Stimulated activated CD4-positive, alpha-beta T cell treated with anti-CD3 and anti-CD28 coated beads, Interleukin-1b, Interleukin-23, amount 100 ng/mL, for 24 hours (primary cell): ENCODE results near the gene GPR183.

Source experiments
- DNase-seq, 4 experiments: peaks; one replicate each; pipeline ENCODE4 v3.0.0-alpha.2; 2020; ENCODE audit warnings: low read depth in 4 of 4, low spot score in 1 of 4

GPR183 gene

DNA sequence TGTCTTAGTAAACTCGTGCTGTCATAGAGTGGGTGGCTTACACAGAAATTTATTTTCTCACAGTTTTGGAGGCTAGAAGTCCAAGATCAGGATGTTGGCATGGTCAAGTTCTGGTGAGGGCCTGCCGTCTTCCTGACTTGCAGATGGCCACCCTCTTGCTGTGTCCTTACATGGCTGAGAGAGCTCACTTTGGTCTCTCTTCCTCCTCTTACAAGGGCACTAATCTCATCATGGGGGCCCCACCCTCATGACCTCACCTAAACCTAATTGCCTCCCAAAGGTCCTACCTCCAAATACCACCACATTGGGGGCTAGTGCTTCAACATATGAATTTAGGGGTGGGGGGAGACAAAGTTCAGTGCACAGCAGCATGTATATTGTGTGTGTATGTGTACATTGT is 34.7 kb downstream of the GPR183 start:
- no peak for DNase-seq

DNA sequence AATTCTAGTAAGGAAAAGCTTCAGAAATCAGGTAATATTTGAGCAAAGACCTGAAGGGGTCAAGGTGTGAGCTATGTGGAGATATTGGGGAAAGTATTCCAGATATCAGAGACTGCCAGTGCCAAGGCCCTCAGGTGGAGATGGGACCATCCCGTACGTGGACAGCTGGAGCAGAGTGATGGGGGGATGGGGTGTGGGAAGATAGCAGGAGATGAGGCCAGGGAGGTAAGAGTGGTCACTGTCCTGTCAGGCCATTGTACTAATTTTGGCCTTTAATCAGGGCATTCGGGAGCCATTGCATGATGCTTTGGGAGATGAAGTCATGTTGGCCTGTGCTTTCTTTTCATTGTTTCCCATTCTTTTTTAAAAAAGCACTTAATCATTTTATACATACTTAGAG is 36.0 kb downstream of the GPR183 start:
- DNase-seq, result no peak

DNA sequence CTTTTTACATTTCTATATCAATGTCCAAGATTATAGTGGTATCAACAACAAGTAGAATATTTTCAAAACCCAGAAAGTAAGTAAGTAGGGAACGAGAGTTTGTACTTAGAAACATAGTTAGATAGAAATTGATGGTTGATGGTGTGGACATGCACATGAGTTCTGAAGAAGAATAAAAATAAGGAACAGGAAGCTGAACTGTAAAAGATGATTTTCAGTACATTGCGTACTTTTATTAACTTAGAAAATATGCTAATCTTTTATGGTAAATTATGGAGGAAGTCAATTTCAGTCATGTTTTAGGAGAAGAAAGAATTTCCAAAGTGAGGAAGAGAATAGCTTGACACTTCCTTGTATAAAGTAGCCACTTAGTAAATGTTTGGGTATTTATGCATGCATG is 36.7 kb downstream of the GPR183 start:
- no peak for DNase-seq

DNA sequence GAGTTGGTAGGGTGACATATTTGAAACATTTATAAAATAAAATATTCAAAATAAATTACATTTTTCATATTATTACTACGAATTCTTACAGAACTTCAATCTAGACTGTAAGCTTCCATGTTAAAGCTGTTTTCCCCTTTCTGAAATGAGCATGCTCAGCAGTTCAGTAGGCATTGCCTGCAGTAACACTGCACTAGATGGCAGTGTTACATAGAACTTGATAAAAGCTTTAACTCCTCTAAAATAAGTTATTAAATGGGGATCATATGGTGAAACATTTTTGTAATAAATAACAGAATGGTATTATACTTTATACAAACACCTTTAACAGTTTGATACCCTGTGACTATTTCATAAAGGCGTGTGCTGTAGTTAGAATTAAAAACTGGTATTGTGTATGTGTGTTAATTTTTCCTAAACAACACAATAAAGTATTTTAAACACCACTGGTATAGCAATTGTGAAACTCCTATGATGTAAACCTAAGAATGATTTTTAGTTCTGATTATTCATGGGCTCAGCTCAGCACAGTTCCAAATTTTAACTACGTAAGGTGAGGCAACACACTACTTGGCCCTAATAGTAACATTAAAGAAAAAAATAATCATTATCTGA is 37.5 kb downstream of the GPR183 start:
- no peak for DNase-seq

DNA sequence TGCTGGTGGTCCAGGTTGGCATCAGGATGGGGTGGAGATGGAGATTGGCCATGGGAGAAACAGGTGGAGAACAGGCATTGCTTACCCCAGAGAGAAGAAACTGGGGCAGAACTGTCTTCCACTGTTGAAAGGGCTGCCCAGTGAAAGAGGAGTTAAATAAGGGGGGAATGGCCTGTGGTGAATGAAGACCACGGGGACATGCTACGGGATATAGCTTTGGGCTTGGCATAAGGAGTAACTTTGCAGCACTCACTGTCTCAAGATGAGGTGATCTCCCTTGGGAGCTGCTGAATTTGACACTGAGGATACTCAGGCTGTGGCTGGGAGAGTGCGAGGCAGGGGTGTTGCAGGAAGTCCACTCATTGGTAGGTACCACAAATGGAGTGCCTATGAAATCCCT is 38.4 kb downstream of the GPR183 start:
- no peak for DNase-seq

DNA sequence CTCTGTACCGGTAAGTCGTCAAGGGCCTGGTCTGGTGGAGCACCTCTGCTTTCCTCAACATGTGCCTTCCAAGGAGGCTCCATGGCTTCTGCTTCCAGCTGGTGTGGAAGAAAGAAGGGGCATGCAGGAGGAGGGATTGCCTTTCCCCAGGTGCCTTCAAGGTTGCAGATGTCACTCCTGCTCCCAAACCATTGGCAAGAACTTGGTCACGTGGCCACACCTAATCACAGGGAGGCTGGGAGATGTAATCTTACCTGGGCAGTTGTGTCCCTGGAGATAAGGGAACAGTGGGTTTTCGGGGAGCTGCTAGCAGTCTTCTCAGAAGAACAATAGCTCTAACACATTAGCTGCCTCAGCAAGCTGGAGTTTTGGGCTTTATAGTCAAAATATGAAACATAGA is 39.3 kb downstream of the GPR183 start:
- no peak for DNase-seq

DNA sequence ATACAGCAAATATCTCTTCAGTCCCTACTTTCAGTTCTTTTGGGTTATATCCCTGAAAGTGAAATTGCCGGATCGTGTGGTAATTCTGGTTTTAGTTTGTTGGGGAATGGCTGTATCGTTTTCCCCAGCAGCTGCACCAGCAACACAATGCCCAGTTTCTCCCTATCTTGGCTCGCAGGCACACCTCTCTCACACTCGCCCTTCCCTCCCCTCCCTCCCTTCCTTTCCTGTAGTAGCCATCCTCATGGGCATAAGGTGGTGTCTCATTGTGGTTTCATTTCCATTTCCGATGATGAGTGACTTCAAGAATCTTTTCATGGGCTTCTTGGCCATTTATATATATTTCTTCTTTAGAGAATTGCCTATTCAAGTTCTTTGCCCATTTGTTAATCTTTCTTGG is 40.4 kb downstream of the GPR183 start:
- DNase-seq, result no peak

DNA sequence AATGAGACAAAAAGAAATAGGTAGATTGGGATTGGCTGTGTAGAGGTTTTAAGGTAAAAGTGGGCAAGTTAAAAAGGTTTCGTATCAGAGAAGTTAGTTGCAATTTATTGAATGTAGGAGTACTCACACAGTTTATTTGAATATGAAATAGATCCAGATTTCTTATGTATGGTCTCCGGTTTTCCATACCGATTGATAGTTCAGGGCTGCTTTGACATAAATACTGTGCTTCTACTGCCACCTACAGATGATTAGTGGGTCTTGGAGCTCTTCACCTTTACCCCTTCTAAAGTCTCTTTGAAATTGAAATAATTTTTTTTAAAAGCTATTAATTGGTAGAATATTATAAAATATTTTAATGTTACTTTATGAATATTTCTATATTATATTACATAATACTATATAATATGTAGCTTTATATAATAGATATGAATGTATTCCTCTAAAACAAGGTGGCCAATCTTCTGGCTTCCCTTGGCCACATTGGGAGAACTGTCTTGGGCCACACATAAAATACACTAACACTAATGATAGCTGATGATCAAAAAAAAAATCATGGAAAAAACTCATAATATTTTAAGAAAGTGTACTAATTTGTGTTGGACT is 41.3 kb downstream of the GPR183 start:
- DNase-seq, result no peak

DNA sequence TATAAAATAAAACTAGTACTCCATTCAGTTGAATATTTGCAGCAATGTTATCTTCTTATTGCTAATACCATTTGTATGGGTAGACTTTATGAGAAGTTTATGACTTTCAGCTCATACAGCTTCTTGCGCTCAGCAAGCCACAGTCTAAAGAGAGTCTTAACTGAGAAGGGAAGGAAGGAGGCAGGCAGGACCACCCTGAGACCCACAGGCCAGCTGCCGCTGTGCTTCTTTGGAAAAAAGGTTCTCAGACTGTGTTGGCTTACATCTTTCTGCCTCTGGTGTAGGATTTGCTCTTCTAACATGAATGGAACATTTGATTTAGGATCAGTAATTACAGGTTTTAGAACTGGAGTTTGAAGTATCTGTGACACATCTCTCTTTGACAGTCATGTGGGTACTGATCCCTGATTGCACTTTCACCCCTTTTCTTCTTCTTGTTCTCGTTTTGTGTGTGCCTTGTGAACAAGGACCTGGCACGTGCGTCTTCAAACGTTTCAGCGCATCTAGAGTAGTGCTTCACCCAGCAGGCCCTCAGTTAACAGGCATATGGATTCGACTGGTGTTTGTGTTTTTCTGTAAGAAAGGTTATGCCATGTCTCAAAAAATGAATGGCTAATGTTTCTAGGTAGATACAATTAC is 41.9 kb downstream of the GPR183 start:
- DNase-seq, result peak in 2 of 4 experiments; percentile 30 to 64

DNA sequence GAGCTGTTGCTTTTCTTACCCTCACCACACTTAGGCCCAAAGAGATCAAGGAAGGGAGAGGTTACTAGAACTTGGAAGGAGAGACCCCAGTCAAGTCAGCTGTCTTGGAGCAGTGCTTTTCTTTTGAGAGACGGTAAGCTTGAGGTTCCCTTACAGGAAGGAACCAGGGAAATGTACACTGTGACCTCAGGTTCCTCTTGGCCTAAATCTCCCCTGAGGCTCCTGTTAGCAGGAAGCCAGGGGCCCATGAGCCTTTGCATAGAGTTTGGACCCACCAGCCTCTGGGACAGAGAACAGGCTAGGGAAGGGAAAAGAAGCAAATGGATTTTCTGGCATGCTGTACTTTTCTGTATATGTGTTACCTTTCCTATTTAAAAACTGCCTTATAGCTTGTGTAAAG is 43.1 kb downstream of the GPR183 start:
- DNase-seq, result no peak

DNA sequence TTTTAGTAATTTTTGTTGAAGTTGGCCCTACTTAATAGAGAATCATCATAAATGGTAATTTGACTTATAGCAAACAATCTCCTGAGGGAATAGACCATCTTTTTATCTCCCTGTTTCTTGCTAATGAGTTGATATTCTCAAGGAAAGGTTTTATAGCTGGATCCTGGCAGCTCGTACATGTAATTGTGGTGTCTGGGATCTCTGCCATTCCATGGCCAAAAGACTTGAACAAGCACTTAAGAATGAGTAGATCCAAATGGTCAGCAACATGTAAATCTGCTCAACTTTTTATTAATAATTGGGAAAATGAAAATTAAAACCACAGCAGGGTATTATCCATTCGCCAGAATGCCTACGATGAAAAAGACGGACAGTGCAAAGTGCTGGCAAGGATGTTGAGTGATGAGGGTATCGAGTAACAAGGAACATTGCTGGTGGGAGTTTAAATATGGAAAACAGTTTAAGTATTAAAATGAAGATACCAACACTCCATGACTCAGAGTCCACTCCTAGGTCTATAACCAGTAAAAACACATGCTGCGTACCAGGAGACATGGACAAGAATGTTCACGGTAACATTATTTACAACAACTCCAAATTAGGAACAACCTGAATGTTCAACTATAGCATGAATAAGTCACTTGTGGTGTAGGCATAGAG is 43.9 kb downstream of the GPR183 start:
- no peak for DNase-seq

DNA sequence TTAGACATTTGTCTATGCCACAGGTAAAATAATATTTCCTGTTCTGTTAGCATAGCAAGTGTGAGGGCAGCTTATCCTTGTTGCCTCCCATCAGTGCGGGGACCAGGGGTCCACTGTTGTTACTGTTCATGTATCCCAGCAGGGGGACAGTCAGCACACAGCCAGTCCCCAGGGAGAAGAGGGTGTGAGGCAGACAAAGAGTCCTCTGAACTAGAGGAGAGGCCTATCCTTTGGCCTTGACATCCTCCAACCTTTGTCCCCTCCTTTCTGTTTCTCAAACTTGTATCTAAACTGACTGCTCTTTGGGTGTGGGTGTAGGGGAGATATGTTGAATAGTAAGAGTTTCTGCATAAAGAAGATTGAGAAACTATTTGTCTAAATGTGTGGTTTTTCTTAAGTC is 46.1 kb downstream of the GPR183 start:
- DNase-seq, result no peak

DNA sequence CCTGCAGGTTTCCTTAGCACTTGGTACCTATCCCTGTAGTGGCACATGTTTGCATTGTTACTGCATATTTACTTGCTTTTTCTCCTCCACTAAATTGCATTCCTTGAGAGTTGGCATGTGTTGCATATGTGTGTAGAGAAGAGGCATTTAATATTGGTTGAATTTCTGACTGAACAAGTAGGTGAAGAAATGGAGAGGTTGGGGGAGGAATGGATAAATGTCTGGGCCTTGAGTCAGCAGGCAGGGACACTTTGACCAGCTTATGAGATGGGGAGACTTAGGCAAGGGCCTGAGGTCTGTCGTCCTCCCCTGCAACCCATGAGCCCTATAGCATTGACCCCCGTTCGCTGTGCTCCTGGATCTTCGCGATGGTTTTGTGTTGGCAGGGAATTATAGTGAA is 47.0 kb downstream of the GPR183 start:
- no peak for DNase-seq

DNA sequence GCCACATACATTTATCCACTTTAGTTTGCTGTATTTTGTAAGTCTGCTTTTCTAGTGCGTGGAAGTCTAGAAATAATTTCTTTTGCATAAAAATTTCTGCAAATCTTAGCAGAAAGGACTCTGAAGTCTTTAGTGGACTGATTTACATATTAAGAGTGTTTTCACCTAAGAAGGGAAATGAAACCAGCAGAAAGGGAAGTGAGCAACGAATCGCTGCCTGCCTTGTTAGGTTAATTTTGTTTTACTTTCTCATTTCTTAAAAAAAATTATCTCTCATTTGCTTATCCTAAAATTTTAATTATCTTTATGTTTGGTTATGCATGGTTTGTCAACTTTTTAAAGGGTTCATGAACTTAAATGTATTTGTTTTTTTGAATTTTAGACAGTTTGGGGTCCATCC is 48.3 kb downstream of the GPR183 start:
- no peak for DNase-seq

DNA sequence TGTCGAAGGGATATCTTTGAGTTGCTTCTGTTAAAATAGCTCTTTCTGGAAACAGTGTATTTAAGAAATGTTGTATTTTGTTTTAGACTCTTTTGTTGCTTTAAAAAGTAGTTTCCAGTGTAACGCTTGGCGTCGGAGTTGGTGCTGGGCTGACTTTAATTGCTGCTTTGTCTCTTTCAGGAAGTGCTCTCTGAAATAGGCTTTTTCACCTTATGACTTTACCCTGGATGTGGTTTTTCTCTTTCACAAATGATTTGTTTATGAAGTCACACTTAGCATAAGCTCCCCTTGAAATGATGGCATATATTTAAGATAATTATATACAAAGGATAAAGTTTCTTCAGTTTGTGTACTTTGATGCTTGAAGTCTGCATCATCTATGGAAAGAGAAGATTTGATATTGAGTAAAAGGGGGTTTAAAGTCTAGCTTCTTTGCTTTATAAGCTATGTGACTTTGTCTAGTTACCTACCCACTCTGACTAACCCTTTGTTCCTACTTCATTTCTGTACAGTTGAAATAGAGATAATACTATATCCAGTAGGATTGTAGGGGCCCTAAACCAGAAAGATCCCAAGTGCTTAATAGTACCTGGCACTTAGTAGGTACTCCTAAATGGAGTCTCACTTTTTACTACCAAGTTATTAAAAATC is 48.9 kb downstream of the GPR183 start, which contains the start of gene GPR18:
Gene GPR18 (minus strand): TSS at position 170 of the 651 bp plus-strand sequence. CDS start 2,507 bp downstream, outside the sequence.
- DNase-seq, result peak in 1 of 4 experiments; percentile 14

DNA sequence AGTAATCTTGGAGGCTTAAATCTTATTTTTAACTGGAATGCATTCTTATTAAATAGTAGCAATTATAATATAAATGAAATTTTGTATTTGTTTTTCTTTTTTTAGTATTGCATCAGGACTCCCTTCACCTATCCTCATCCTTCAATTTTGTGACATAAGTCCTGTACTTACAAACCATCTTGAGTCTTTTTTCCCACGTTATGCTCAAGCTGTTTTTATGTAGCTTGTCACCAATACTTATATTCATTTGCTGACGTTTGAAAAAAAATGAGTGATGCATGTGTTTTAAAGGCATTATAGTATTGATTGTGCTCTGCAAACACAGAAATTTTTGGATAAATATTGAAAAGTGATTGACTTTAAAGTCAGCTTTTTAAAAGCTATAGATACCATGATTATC is 49.9 kb downstream of the GPR183 start:
- DNase-seq, result no peak

DNA sequence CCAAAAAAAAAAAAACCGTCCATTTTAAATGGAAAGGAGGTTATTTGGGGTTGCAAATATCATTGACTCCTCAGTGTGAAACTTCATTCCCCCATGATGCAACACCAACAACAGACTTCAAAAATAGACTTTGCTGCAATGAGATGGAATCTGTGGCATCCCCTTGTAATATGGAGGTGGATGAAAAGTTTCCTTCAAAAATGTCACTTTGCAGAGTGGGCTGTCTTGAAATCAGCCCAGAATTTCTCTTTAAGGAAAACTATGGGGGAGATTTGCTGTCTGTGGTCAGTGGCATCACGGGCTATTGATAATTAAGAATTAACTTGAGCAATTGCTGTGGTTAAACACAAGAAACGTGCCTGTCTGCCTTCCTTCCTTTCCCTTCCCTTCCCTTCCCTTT is 50.5 kb downstream of the GPR183 start:
- DNase-seq, result no peak

DNA sequence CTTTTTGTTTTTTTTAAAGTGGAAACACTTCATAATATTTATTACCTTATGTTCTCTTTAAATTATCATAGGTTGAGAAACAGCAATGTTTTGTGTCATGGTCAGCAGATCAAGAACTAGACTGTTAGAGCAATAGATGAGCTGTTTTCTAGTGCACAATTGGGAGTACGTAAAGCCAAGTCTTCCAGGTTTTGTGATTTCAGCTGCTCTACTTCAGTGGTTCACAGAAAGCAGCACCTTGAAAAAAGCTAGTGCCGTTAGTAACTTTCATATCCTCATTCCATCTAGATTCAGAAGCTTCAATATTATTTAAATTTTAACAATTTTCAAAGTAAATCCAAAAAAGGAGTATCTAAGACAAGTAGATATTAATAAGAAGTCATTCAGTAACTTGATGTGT is 50.9 kb downstream of the GPR183 start:
- DNase-seq, result no peak

DNA sequence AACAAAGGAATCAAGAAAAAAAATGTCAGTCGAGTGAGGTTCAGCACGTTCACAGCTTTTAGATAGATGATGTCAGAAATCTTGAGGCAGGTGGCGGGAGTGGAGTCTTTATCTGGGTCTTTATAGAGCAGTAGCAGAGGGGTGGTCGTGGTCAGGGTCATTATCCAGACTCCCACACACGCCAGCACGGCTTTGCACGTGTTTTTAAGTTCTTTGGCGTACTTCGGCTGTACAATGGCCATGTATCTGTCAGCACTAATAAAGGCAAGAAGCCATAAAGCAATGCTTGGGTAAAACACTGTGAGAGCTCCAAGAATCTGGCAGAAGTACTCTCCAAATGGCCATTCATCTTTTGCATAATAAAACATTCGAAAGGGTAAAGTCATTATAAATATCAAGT is 51.9 kb downstream of the GPR183 start:
- DNase-seq, result no peak

DNA sequence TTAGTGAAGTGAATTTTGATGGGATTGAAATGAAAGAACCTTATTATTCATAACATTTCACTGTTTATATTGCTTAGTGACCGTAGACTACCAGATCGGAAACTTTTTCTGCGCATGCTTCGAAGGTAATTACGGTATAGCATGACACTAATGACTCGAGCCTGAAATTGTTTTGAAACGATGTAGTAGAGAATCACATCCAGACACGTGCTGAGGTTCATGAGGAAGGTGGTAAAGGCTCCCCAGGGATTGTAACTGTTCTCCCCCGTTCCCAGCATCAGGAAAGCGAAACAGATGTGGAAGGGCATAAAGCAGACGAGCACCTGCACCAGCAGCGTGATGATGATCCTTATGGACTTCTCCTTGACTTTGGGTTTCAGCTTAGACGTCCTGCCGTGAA is 52.4 kb downstream of the GPR183 start:
- DNase-seq, result no peak

DNA sequence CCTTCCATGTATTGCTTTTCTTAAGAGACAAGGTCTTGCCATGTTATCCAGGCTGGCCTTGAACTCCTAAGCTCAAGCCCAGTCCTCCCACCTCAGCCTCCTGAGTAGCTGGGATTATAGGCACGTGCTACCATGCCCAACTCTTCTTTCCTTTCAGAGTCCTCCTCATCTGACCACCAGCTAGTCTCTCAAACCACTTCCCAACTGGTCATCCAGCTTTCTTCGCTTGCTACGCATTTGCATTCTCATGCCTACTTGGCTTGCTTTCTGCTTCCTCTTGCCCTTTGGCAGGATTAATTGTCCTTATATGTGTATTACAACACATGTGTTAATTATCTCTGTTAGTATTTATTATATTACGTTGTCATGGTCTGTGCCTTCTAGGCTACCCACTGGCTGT is 55.3 kb downstream of the GPR183 start:
- no peak for DNase-seq
